ENCODE measurements around the gene SRSF7.
"Not testable (repeated sequence)": the region's sequence is repeated elsewhere in the genome, so short reads cannot be mapped to it uniquely, and the experiment has no call there.

DNA sequence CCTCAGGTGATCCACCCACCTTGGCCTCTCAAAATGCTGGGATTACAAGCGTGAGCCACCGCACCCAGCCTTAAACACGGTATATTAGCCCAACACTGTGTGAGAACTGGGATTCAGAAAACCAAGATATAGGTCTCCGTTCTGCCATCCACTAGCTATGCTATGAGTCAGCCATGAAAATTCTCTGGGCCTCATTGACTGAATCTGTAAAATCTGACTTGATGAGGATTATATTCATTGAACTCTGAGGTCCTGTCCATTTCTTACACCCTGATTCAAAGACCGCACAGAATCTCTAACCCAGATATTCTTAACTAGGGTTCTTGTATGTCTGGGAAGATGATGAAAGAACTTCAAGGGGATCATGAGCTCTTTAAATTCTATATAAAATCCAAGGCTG is 47.8 kb downstream of the SRSF7 start:
- TF ChIP-seq POLR2A, POLR2AphosphoS5 (IDR thresholded peaks at IDR 0.05): not testable (repeated sequence)
- TF ChIP-seq, protein P1, sequence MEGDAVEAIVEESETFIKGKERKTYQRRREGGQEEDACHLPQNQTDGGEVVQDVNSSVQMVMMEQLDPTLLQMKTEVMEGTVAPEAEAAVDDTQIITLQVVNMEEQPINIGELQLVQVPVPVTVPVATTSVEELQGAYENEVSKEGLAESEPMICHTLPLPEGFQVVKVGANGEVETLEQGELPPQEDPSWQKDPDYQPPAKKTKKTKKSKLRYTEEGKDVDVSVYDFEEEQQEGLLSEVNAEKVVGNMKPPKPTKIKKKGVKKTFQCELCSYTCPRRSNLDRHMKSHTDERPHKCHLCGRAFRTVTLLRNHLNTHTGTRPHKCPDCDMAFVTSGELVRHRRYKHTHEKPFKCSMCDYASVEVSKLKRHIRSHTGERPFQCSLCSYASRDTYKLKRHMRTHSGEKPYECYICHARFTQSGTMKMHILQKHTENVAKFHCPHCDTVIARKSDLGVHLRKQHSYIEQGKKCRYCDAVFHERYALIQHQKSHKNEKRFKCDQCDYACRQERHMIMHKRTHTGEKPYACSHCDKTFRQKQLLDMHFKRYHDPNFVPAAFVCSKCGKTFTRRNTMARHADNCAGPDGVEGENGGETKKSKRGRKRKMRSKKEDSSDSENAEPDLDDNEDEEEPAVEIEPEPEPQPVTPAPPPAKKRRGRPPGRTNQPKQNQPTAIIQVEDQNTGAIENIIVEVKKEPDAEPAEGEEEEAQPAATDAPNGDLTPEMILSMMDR (IDR thresholded peaks at IDR 0.05) = not testable (repeated sequence)

All from upper lobe of left lung (tissue), 4 donors.